Panc1 (cell line): ENCODE measurements around the gene RAD51D.

ENCODE experiments used
- POLR2AphosphoS5 ChIP-seq: IDR thresholded peaks from 2 replicates; pipeline ENCODE4 v1.6.1; 2012; ENCODE audit warnings: mild to moderate bottlenecking, low read depth, low read length, moderate library complexity
- SIN3A ChIP-seq: IDR thresholded peaks from 2 replicates; pipeline ENCODE4 v1.6.1; 2012; ENCODE audit warnings: low read depth, mild to moderate bottlenecking, low read length, moderate library complexity, borderline replicate concordance; ENCODE audit not compliant: insufficient read depth
- TF ChIP-seq, protein P1 (sequence below): fragments of 450-650 bp; IDR thresholded peaks from 2 replicates; pipeline ENCODE4 v1.5.1; 2017; ENCODE audit warnings: mild to moderate bottlenecking

GRCh38 chr17:35099908-35100307 lies 19.8 kb downstream of the RAD51D start:
- TF ChIP-seq, protein P1, sequence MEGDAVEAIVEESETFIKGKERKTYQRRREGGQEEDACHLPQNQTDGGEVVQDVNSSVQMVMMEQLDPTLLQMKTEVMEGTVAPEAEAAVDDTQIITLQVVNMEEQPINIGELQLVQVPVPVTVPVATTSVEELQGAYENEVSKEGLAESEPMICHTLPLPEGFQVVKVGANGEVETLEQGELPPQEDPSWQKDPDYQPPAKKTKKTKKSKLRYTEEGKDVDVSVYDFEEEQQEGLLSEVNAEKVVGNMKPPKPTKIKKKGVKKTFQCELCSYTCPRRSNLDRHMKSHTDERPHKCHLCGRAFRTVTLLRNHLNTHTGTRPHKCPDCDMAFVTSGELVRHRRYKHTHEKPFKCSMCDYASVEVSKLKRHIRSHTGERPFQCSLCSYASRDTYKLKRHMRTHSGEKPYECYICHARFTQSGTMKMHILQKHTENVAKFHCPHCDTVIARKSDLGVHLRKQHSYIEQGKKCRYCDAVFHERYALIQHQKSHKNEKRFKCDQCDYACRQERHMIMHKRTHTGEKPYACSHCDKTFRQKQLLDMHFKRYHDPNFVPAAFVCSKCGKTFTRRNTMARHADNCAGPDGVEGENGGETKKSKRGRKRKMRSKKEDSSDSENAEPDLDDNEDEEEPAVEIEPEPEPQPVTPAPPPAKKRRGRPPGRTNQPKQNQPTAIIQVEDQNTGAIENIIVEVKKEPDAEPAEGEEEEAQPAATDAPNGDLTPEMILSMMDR: no peak
- TF ChIP-seq POLR2AphosphoS5 (no peak), SIN3A (no peak)
